K562 (cell line): ENCODE measurements around the gene CNTN4. TPM values are rescaled to one million over a fixed set of nuclear protein-coding genes. Genes with fewer than 3 reads are reported as not detected.

Experiments
- ARID4B ChIP-seq: sonication (generic); formaldehyde crosslinking; IDR thresholded peaks from 2 replicates; pipeline ENCODE4 v1.8.0; 2022; ENCODE audit warnings: mild to moderate bottlenecking, missing genetic modification reagents
- FOXJ2 ChIP-seq: fragments of 200-800 bp; sonication (Bioruptor generic); IDR thresholded peaks from 2 replicates; pipeline ENCODE4 v1.6.1; 2016; ENCODE audit warnings: missing genetic modification characterization, missing compliant biosample characterization
- GTF2E2 ChIP-seq: fragments of 200-800 bp; sonication (Bioruptor generic); IDR thresholded peaks from 2 replicates; pipeline ENCODE4 v1.6.1; 2016; ENCODE audit warnings: missing genetic modification characterization, missing compliant biosample characterization
- HDAC8 ChIP-seq: fragments of 450-650 bp; IDR thresholded peaks from 2 replicates; pipeline ENCODE4 v1.6.1; 2016; ENCODE audit warnings: mild to moderate bottlenecking, missing genetic modification characterization, moderate library complexity, missing compliant biosample characterization
- MLX ChIP-seq, 2 experiments: fragments of 450-650 bp in 1 of 2; sonication (generic) in 1 of 2; formaldehyde crosslinking; conservative IDR thresholded peaks; 2 replicates each; pipeline versions ENCODE4 v1.4.0 to v1.8.1; 2020 to 2022; ENCODE audit warnings: mild to moderate bottlenecking in 1 of 2, missing genetic modification reagents in 1 of 2
- ZNF224 ChIP-seq: sonication (generic); formaldehyde crosslinking; IDR thresholded peaks from 2 replicates; pipeline ENCODE4 v1.8.0; 2022; ENCODE audit warnings: mild to moderate bottlenecking, missing genetic modification reagents
- ZNF696 ChIP-seq: fragments of 250-450 bp; sonication (Bioruptor Pico); conservative IDR thresholded peaks from 2 replicates; pipeline ENCODE4 v1.4.0; 2020; ENCODE audit warnings: mild to moderate bottlenecking, moderate library complexity
- polyA plus RNA-seq, 8 experiments: library from polyadenylated mRNA; depleted of rRNA in 4 of 8; stranded (reverse) in 5 of 8; unstranded in 3 of 8; fragments of >200 nt; fragmentation: Nextera tagmentation in 2 of 8; fragmentation: Illumina TruSeq in 1 of 8; extraction: Ambion mirVana in 2 of 8; extraction: Trizol in 1 of 8; gene quantifications; 2 replicates each; pipeline versions ENCODE4 v1.2.1 to v1.2.3, GENCODE V29; 2011 to 2014; ENCODE audit warnings: inconsistent platforms in 1 of 8, missing spikeins in 1 of 8
- total RNA-seq, 7 experiments: library from RNA; depleted of rRNA in 6 of 7; stranded (reverse); fragments of >200 nt in 6 of 7; fragmentation: Illumina TruSeq in 2 of 7; extraction: Trizol in 2 of 7; gene quantifications; 2 replicates each; pipeline versions ENCODE4 v1.2.1 to v1.2.3, GENCODE V29; 2011 to 2021; ENCODE audit warnings: low replicate concordance in 1 of 7

The CNTN4 gene
- total and polyA plus RNA-seq, 9 of the 15 experiments (the other 6 are each of a cell fraction or from before 2014, with no cell fraction given): not detected

- no peak for TF ChIP-seq ARID4B (CRISPR knock-in tag)
- TF ChIP-seq ZNF224 (CRISPR knock-in tag): no peak
- no peak for TF ChIP-seq GTF2E2 (tag)
- TF ChIP-seq HDAC8: no peak
- TF ChIP-seq MLX (CRISPR knock-in tag; conservative IDR thresholded peaks at IDR 0.05): no peak
- TF ChIP-seq FOXJ2 (tag): no peak
- TF ChIP-seq ZNF696 (CRISPR knock-in tag): no peak
Measured at GRCh38 chr3:2513986-2514385, 415.3 kb downstream of the CNTN4 start (continued).
